ENCODE data around the gene FBXW8.

Gene FBXW8

DNA sequence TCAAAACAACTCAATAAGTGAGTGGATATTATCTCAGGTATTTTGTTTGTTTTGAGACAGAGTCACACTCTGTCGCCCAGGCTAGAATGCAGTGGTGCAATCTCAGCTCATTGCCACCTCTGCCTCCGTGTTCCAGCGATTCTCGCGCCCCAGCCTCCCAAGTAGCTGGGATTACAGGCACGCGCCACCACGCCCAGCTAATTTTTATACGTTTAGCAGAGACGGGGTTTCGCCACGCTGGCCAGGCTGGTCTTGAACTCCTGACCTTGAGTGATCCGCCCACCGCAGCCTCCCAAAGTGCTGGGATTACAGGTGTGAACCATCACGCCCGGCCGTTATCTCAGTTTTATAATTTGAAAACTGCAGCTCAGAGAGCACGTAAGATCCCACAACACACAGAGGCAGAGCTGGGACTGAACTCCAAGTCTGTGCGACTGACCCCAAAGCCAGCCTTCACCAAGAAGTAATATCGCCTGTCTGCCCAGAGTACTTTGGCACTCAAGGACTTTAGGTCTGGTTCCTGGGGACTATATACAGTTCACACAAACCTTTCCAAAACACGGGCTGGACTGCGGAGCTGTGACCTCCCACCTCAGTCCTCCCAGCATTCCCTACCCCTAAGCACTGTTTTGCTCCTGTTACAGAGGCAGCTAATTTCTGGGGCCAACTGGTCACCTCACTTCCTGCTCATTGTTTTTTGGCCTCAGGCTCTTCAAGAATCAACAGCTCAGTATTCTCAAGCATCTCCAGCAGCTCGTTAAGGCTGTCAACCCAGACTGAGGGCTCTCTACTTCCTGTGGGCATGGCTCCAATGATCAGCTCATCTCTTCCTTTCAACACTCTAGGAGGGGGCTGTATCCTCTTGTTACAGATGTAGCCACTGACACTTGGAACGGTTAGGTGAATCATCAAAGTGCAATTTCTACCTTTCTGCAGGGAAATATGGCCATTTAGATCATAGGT is 165.9 kb downstream of the FBXW8 start:
- TF ChIP-seq CTCF (IDR thresholded peaks at IDR 0.05) = no peak

- no peak for TF ChIP-seq CTCF (IDR thresholded peaks at IDR 0.05)
Measured at GRCh38 chr12:117079487-117079886, 168.7 kb downstream of the FBXW8 start.

DNA sequence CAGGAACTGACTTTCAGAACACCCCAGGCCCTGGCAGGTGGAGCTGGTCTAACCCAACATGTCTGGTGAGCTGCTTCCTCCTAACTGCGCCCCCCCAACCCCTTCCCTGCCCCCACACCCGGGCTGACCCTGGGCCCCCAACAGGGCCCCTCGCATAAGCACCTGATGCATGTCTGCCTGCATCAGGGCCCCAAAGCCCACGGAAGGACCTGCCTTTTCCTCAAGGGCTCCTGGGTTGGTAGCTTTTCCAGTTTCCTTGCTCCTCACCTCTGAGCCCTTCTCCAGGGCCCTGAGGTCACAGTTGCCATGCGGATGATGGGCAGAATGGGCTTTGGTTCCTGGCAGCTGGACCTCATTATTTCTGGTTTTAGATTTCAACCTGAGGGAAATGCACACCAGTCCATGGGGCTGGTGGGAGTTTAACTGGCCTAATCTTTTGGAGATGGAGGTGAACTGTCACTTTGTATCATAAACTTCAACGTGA is 170.0 kb downstream of the FBXW8 start:
- no peak for TF ChIP-seq CTCF (IDR thresholded peaks at IDR 0.05)

Data from LNCAP (cell line).